ENCODE data around the gene LITAF.
A peak's percentile ranks its signal among the peaks of the same experiment; 100 is the strongest.

LITAF gene

GRCh38 chr16:11630046-11630767 is 43.5 kb upstream of the LITAF start:
- H3K4me1 ChIP-seq (ENCODE audit: insufficient read depth, low read length) = peaks cover 39% of the 10 kb centered on the region
- no peaks in the 10 kb centered on the region for H3K9me3 ChIP-seq (ENCODE audit: insufficient read depth, low read length, severe bottlenecking)
- H3K9ac ChIP-seq (ENCODE audit: low read depth, low read length) = peak overlapping the region; percentile 42
- TF ChIP-seq CTCF (IDR thresholded peaks at IDR 0.05; ENCODE audit: borderline replicate concordance, extremely low read depth, low read length, poor library complexity, severe bottlenecking) (no peak), EZH2 (IDR thresholded peaks at IDR 0.05; ENCODE audit: borderline replicate concordance, low read depth, low read length, severe bottlenecking) (no peak)
- peak; percentile 20; the same call in 1 of the 3 replicates for ATAC-seq (ENCODE audit: insufficient read depth, low read depth)
- H2AFZ ChIP-seq (ENCODE audit: low read depth, low read length) = peak overlapping the region; percentile 51
- H3K79me2 ChIP-seq (ENCODE audit: insufficient read depth, low read length) = no peaks in the 10 kb centered on the region
- H4K20me1 ChIP-seq (ENCODE audit: insufficient read depth, low read length) = no peaks in the 10 kb centered on the region
- H3K27me3 ChIP-seq (ENCODE audit: insufficient read depth, low read length, poor library complexity) = no peaks in the 10 kb centered on the region
- no peaks in the 10 kb centered on the region for H3K36me3 ChIP-seq (ENCODE audit: insufficient read depth, low read length)
- peak; percentile 52 for DNase-seq
- H3K4me3 ChIP-seq (ENCODE audit: low read depth in 1 of 2, low read length in 2 of 2) = peak overlapping the region in 1 of 2 experiments; percentile 21; a peak in 1 of 4 replicates
- peak overlapping the region; percentile 54 for H3K4me2 ChIP-seq (ENCODE audit: insufficient read depth, low read length)
- H3K27ac ChIP-seq (ENCODE audit: low read length) = peak overlapping the region; percentile 92

- Histone ChIP-seq H3K79me2 (ENCODE audit: insufficient read depth, low read length) (no peaks in the 10 kb centered on the region), H3K27me3 (ENCODE audit: insufficient read depth, low read length, poor library complexity) (no peaks in the 10 kb centered on the region), H3K4me2 (ENCODE audit: insufficient read depth, low read length) (peak overlapping the region; percentile 54), H3K9ac (ENCODE audit: low read depth, low read length) (peak overlapping the region; percentile 42), H3K9me3 (ENCODE audit: insufficient read depth, low read length, severe bottlenecking) (no peaks in the 10 kb centered on the region), H2AFZ (ENCODE audit: low read depth, low read length) (peak overlapping the region; percentile 51), H3K4me3 (ENCODE audit: low read depth in 1 of 2, low read length in 2 of 2) (peak overlapping the region in 1 of 2 experiments; percentile 21; a peak in 1 of 4 replicates), H4K20me1 (ENCODE audit: insufficient read depth, low read length) (no peaks in the 10 kb centered on the region), H3K27ac (ENCODE audit: low read length) (peak overlapping the region; percentile 92), H3K36me3 (ENCODE audit: insufficient read depth, low read length) (no peaks in the 10 kb centered on the region), H3K4me1 (ENCODE audit: insufficient read depth, low read length) (peaks cover 39% of the 10 kb centered on the region)
- ATAC-seq (ENCODE audit: insufficient read depth, low read depth) (peak; percentile 84), DNase-seq (peak; percentile 86)
- TF ChIP-seq CTCF (IDR thresholded peaks at IDR 0.05; ENCODE audit: borderline replicate concordance, extremely low read depth, low read length, poor library complexity, severe bottlenecking) = no peak
- no peak for TF ChIP-seq EZH2 (IDR thresholded peaks at IDR 0.05; ENCODE audit: borderline replicate concordance, low read depth, low read length, severe bottlenecking)
Observed at GRCh38 chr16:11629071-11630030, 42.6 kb upstream of the LITAF start.

GRCh38 chr16:11627822-11628457 is 41.2 kb upstream of the LITAF start:
- Histone ChIP-seq H3K4me2 (ENCODE audit: insufficient read depth, low read length) (no peak overlapping the region), H3K36me3 (ENCODE audit: insufficient read depth, low read length) (no peaks in the 10 kb centered on the region), H3K9me3 (ENCODE audit: insufficient read depth, low read length, severe bottlenecking) (no peaks in the 10 kb centered on the region), H4K20me1 (ENCODE audit: insufficient read depth, low read length) (no peaks in the 10 kb centered on the region), H2AFZ (ENCODE audit: low read depth, low read length) (no peak overlapping the region), H3K79me2 (ENCODE audit: insufficient read depth, low read length) (no peaks in the 10 kb centered on the region), H3K4me1 (ENCODE audit: insufficient read depth, low read length) (peaks cover 39% of the 10 kb centered on the region), H3K9ac (ENCODE audit: low read depth, low read length) (no peak overlapping the region), H3K27ac (ENCODE audit: low read length) (no peak overlapping the region), H3K27me3 (ENCODE audit: insufficient read depth, low read length, poor library complexity) (no peaks in the 10 kb centered on the region), H3K4me3 (ENCODE audit: low read depth in 1 of 2, low read length in 2 of 2) (no peak overlapping the region)
- no peak for DNase-seq
- TF ChIP-seq EZH2 (IDR thresholded peaks at IDR 0.05; ENCODE audit: borderline replicate concordance, low read depth, low read length, severe bottlenecking) = no peak
- TF ChIP-seq CTCF (IDR thresholded peaks at IDR 0.05; ENCODE audit: borderline replicate concordance, extremely low read depth, low read length, poor library complexity, severe bottlenecking) = no peak
- no peak for ATAC-seq (ENCODE audit: insufficient read depth, low read depth)

All from DND-41 (cell line).